Loucy (cell line): ENCODE data around the gene CCDC6.

ENCODE experiments used
- CTCF ChIP-seq: fragments of 200-600 bp; sonication (generic); conservative IDR thresholded peaks from 2 replicates; pipeline ENCODE4 v1.5.1; 2014; ENCODE audit warnings: mild to moderate bottlenecking, antibody characterized with exemption, low read length
- EZH2phosphoT487 ChIP-seq: fragments of 200-600 bp; IDR thresholded peaks from 2 replicates; pipeline ENCODE4 v1.6.1; 2018; ENCODE audit warnings: antibody characterized with exemption, mild to moderate bottlenecking, moderate library complexity, borderline replicate concordance

GRCh38 chr10:59880019-59880717 is 26.2 kb downstream of the CCDC6 start:
- no peak for TF ChIP-seq CTCF
- no peak for TF ChIP-seq EZH2phosphoT487
